Adipocyte (in vitro differentiated cells): ENCODE data around the gene NEUROD1.
A peak's percentile ranks its signal among the peaks of the same experiment; 100 is the strongest.

Experiments
- DNase-seq: peaks from one replicate; pipeline ENCODE4 v3.0.0-alpha.2; 2015; ENCODE audit warnings: low read depth
- H3K27me3 ChIP-seq: replicated peaks from 2 replicates; pipeline ENCODE4 v1.7.0; 2013; ENCODE audit warnings: mild to moderate bottlenecking, low read length, moderate library complexity; ENCODE audit not compliant: control insufficient read depth, insufficient read depth
- H3K36me3 ChIP-seq: 2 replicates; pipeline ENCODE4 v1.7.0; 2013; ENCODE audit warnings: low read length, mild to moderate bottlenecking, moderate library complexity; ENCODE audit not compliant: control insufficient read depth, insufficient read depth, severe bottlenecking
- H3K4me1 ChIP-seq: 2 replicates; pipeline ENCODE4 v1.7.0; 2013; ENCODE audit warnings: mild to moderate bottlenecking, low read length, moderate library complexity; ENCODE audit not compliant: control insufficient read depth, insufficient read depth
- H3K4me3 ChIP-seq: 2 replicates; pipeline ENCODE4 v1.7.0; 2013; ENCODE audit warnings: mild to moderate bottlenecking, low read length, moderate library complexity
- H3K9ac ChIP-seq: 2 replicates; pipeline ENCODE4 v1.7.0; 2013; ENCODE audit warnings: mild to moderate bottlenecking, low read length, moderate library complexity
- H3K9me3 ChIP-seq: 2 replicates; pipeline ENCODE4 v1.7.0; 2013; ENCODE audit warnings: mild to moderate bottlenecking, low read length, moderate library complexity; ENCODE audit not compliant: control insufficient read depth

Gene NEUROD1

GRCh38 chr2:181678861-181679543 lies 1.3 kb downstream of the NEUROD1 start:
- H3K36me3 ChIP-seq, result no peaks in the 10 kb centered on the region
- H3K9ac ChIP-seq, result no peak overlapping the region
- H3K27me3 ChIP-seq, result peaks cover 83% of the 10 kb centered on the region
- H3K4me3 ChIP-seq, result no peak overlapping the region
- H3K9me3 ChIP-seq, result peaks cover 9% of the 10 kb centered on the region
- DNase-seq, result no peak
- H3K4me1 ChIP-seq, result peaks cover 4% of the 10 kb centered on the region

- H3K9ac ChIP-seq, result no peak overlapping the region
- peaks cover 9% of the 10 kb centered on the region for H3K9me3 ChIP-seq
- H3K27me3 ChIP-seq, result peaks cover 81% of the 10 kb centered on the region
- H3K4me3 ChIP-seq, result peak overlapping the region; percentile 1
- no peaks in the 10 kb centered on the region for H3K36me3 ChIP-seq
- DNase-seq, result peak; percentile 65
- peaks cover 4% of the 10 kb centered on the region for H3K4me1 ChIP-seq
Measured at GRCh38 chr2:181677912-181678586, 2.3 kb downstream of the NEUROD1 start.

- Histone ChIP-seq H3K27me3 (peaks cover 72% of the 10 kb centered on the region), H3K4me1 (no peaks in the 10 kb centered on the region), H3K36me3 (no peaks in the 10 kb centered on the region), H3K9ac (no peak overlapping the region), H3K4me3 (no peak overlapping the region), H3K9me3 (peaks cover 5% of the 10 kb centered on the region)
- DNase-seq, result no peak
Measured at GRCh38 chr2:181675254-181675653, 5.1 kb downstream of the NEUROD1 start.

- DNase-seq, result no peak
- Histone ChIP-seq H3K36me3 (no peaks in the 10 kb centered on the region), H3K4me1 (no peaks in the 10 kb centered on the region), H3K9me3 (peaks cover 5% of the 10 kb centered on the region), H3K9ac (no peak overlapping the region), H3K4me3 (no peak overlapping the region), H3K27me3 (peaks cover 64% of the 10 kb centered on the region)
Measured at GRCh38 chr2:181674461-181674860, 5.9 kb downstream of the NEUROD1 start.

- no peak for DNase-seq
- H3K4me1 ChIP-seq, result no peaks in the 10 kb centered on the region
- H3K9me3 ChIP-seq, result peaks cover 2% of the 10 kb centered on the region
- H3K4me3 ChIP-seq, result no peak overlapping the region
- no peak overlapping the region for H3K9ac ChIP-seq
- H3K36me3 ChIP-seq, result no peaks in the 10 kb centered on the region
- H3K27me3 ChIP-seq, result peaks cover 64% of the 10 kb centered on the region
Measured at GRCh38 chr2:181673173-181673572, 7.1 kb downstream of the NEUROD1 start.

- Histone ChIP-seq H3K4me3 (no peak overlapping the region), H3K27me3 (peaks cover 62% of the 10 kb centered on the region), H3K4me1 (no peaks in the 10 kb centered on the region), H3K9me3 (peaks cover 3% of the 10 kb centered on the region), H3K36me3 (no peaks in the 10 kb centered on the region), H3K9ac (no peak overlapping the region)
- DNase-seq, result no peak
Measured at GRCh38 chr2:181672255-181673008, 7.9 kb downstream of the NEUROD1 start.

GRCh38 chr2:181670632-181671031 lies 9.7 kb downstream of the NEUROD1 start:
- peaks cover 21% of the 10 kb centered on the region for H3K9me3 ChIP-seq
- H3K36me3 ChIP-seq, result no peaks in the 10 kb centered on the region
- H3K27me3 ChIP-seq, result peaks cover 57% of the 10 kb centered on the region
- H3K4me1 ChIP-seq, result no peaks in the 10 kb centered on the region
- no peak for DNase-seq
- no peak overlapping the region for H3K4me3 ChIP-seq
- no peak overlapping the region for H3K9ac ChIP-seq

GRCh38 chr2:181667234-181667633 lies 13.1 kb downstream of the NEUROD1 start:
- no peak for DNase-seq
- H3K27me3 ChIP-seq, result peaks cover 31% of the 10 kb centered on the region

GRCh38 chr2:181662287-181662686 lies 18.0 kb downstream of the NEUROD1 start:
- Histone ChIP-seq H3K4me3 (no peak overlapping the region), H3K9ac (no peak overlapping the region), H3K4me1 (no peaks in the 10 kb centered on the region), H3K9me3 (peaks cover 24% of the 10 kb centered on the region), H3K36me3 (no peaks in the 10 kb centered on the region), H3K27me3 (peaks cover 22% of the 10 kb centered on the region)
- DNase-seq, result no peak

More at GRCh38 chr2:181667234-181667633, 13.1 kb downstream of the NEUROD1 start:
- no peak overlapping the region for H3K4me3 ChIP-seq
- H3K36me3 ChIP-seq, result no peaks in the 10 kb centered on the region
- H3K4me1 ChIP-seq, result no peaks in the 10 kb centered on the region
- H3K9me3 ChIP-seq, result peaks cover 28% of the 10 kb centered on the region
- no peak overlapping the region for H3K9ac ChIP-seq

GRCh38 chr2:181660181-181660580 lies 20.1 kb downstream of the NEUROD1 start:
- H3K27me3 ChIP-seq, result peaks cover 31% of the 10 kb centered on the region
- H3K9me3 ChIP-seq, result peaks cover 2% of the 10 kb centered on the region
- no peak for DNase-seq
- no peak overlapping the region for H3K4me3 ChIP-seq
- H3K36me3 ChIP-seq, result no peaks in the 10 kb centered on the region
- H3K4me1 ChIP-seq, result no peaks in the 10 kb centered on the region
- H3K9ac ChIP-seq, result no peak overlapping the region

GRCh38 chr2:181658444-181658843 lies 21.9 kb downstream of the NEUROD1 start:
- Histone ChIP-seq H3K4me1 (no peaks in the 10 kb centered on the region), H3K4me3 (no peak overlapping the region), H3K9me3 (no peaks in the 10 kb centered on the region), H3K36me3 (no peaks in the 10 kb centered on the region), H3K9ac (no peak overlapping the region), H3K27me3 (peaks cover 37% of the 10 kb centered on the region)
- DNase-seq, result no peak
